ENCODE results near the gene GSDMA. TPM values are rescaled to one million over a fixed set of nuclear protein-coding genes. Genes with fewer than 3 reads are reported as not detected.

Gene GSDMA
- total RNA-seq, 1 experiment from 2014 or later = not detected

DNA sequence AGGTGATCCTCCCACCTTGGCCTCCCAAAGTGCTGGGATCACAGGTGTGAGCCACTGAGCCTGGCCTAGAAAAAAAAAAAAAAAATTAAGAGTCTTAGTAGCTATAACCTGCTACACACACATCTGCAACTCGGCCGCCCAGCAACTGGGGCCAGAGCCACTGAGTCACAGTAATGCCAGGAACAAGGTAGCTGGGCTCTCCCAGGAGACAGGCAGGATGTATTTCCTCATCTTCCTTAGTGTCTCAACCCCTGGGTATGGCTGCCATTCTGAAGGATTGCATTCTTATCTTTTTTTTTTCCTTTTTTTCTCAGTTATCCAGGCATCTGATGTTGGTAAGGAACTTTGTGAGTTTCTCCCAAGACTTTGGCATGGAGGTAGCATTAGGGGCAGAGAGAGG is 10.7 kb downstream of the GSDMA start:
- H3K9me3 Mint-ChIP-seq = no peaks in the 10 kb centered on the region; a peak in 1 of 5 replicates
- H3K9me3 ChIP-seq (ENCODE audit: control insufficient read depth, low read depth, low read length) = no peaks in the 10 kb centered on the region
- H2BK20ac ChIP-seq (ENCODE audit: low read depth, low read length, poor library complexity, severe bottlenecking) = no peak overlapping the region
- no peaks in the 10 kb centered on the region for H3K79me1 ChIP-seq (ENCODE audit: insufficient read depth, low read depth, low read length, poor library complexity, severe bottlenecking)
- no peak overlapping the region for H3T11ph ChIP-seq (ENCODE audit: low read length)
- H2BK12ac ChIP-seq (ENCODE audit: insufficient read length, low read depth, low read length) = no peak overlapping the region
- no peaks in the 10 kb centered on the region for H3K79me2 ChIP-seq (ENCODE audit: insufficient read depth, low read length)
- TF ChIP-seq, protein P1, sequence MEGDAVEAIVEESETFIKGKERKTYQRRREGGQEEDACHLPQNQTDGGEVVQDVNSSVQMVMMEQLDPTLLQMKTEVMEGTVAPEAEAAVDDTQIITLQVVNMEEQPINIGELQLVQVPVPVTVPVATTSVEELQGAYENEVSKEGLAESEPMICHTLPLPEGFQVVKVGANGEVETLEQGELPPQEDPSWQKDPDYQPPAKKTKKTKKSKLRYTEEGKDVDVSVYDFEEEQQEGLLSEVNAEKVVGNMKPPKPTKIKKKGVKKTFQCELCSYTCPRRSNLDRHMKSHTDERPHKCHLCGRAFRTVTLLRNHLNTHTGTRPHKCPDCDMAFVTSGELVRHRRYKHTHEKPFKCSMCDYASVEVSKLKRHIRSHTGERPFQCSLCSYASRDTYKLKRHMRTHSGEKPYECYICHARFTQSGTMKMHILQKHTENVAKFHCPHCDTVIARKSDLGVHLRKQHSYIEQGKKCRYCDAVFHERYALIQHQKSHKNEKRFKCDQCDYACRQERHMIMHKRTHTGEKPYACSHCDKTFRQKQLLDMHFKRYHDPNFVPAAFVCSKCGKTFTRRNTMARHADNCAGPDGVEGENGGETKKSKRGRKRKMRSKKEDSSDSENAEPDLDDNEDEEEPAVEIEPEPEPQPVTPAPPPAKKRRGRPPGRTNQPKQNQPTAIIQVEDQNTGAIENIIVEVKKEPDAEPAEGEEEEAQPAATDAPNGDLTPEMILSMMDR (conservative IDR thresholded peaks at IDR 0.05) = no peak
- H3K23me2 ChIP-seq (ENCODE audit: insufficient read length, low read depth, low read length, poor library complexity, severe bottlenecking) = no peaks in the 10 kb centered on the region
- H4K91ac ChIP-seq (ENCODE audit: insufficient read length, low read depth, low read length) = no peak overlapping the region
- H3K27me3 ChIP-seq (ENCODE audit: insufficient read depth, low read length) = no peaks in the 10 kb centered on the region
- no CpG with 5 or more reads among the region's 2 CpGs for WGBS (ENCODE audit: extremely low coverage, insufficient read length, low lambda C conversion rate)
- H3K36me3 Mint-ChIP-seq (ENCODE audit: insufficient read depth in 1 of 3, low read depth in 3 of 3) = no peaks in the 10 kb centered on the region
- no peak overlapping the region for H4K5ac ChIP-seq (ENCODE audit: insufficient read length, low read depth, low read length)
- no peak overlapping the region for H3K27ac Mint-ChIP-seq
- H3K23ac ChIP-seq (ENCODE audit: insufficient read length, low read depth, low read length) = no peak overlapping the region
- no peak for DNase-seq
- no peak overlapping the region for H2BK120ac ChIP-seq (ENCODE audit: low read depth, low read length, poor library complexity, severe bottlenecking)
- H3K4ac ChIP-seq (ENCODE audit: low read depth, low read length) = no peak overlapping the region
- H3K27me3 Mint-ChIP-seq (ENCODE audit: low read depth) = peaks cover 41% of the 10 kb centered on the region
- H4K20me1 ChIP-seq (ENCODE audit: control insufficient read depth, insufficient read depth, insufficient read length) = no peaks in the 10 kb centered on the region
- H3K4me3 Mint-ChIP-seq = no peak overlapping the region
- H2BK15ac ChIP-seq (ENCODE audit: low read depth, low read length) = no peak overlapping the region
- no peak overlapping the region for H3K4me2 ChIP-seq (ENCODE audit: insufficient read depth, insufficient read length, low read length)
- no peak overlapping the region for H3K9ac ChIP-seq (ENCODE audit: extremely low read depth, insufficient read length, low read length)
- H3K4me1 Mint-ChIP-seq = 0 out of 4 replicates have a peak, but pooled peaks cover 0 to 3% of the 10 kb centered on the region in 2 experiments
- no peak overlapping the region for H3K56ac ChIP-seq (ENCODE audit: insufficient read length, low read depth, low read length)
- no peaks in the 10 kb centered on the region; the same call in none of the 2 replicates for H3K4me1 ChIP-seq (ENCODE audit: insufficient read depth, low read length)
- no peak overlapping the region for H3K14ac ChIP-seq (ENCODE audit: insufficient read depth, low read length)
- H2AK5ac ChIP-seq (ENCODE audit: insufficient read length, low read length) = no peak overlapping the region
- H2BK5ac ChIP-seq (ENCODE audit: insufficient read length, low read length) = no peak overlapping the region
- no peak overlapping the region for H4K8ac ChIP-seq (replicated peaks; ENCODE audit: insufficient read length, low read depth, low read length)
- H3K18ac ChIP-seq (ENCODE audit: insufficient read length, low read depth, low read length) = no peak overlapping the region
- no peak overlapping the region for H3K27ac ChIP-seq (ENCODE audit: insufficient read length, low read depth, low read length)
- H2AFZ ChIP-seq (ENCODE audit: low read length) = no peak overlapping the region

Measured in H9 (cell line).